ENCODE results near the gene MCM9.

GRCh38 chr6:118905084-118905483 lies 29.9 kb downstream of the MCM9 start:
- TF ChIP-seq, protein P1, sequence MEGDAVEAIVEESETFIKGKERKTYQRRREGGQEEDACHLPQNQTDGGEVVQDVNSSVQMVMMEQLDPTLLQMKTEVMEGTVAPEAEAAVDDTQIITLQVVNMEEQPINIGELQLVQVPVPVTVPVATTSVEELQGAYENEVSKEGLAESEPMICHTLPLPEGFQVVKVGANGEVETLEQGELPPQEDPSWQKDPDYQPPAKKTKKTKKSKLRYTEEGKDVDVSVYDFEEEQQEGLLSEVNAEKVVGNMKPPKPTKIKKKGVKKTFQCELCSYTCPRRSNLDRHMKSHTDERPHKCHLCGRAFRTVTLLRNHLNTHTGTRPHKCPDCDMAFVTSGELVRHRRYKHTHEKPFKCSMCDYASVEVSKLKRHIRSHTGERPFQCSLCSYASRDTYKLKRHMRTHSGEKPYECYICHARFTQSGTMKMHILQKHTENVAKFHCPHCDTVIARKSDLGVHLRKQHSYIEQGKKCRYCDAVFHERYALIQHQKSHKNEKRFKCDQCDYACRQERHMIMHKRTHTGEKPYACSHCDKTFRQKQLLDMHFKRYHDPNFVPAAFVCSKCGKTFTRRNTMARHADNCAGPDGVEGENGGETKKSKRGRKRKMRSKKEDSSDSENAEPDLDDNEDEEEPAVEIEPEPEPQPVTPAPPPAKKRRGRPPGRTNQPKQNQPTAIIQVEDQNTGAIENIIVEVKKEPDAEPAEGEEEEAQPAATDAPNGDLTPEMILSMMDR (IDR thresholded peaks at IDR 0.05): no peak
- TF ChIP-seq POLR2A (IDR thresholded peaks at IDR 0.05): no peak
